IMR-90 (cell line): Measurements from ENCODE around the gene FAT2. TPM values are rescaled to one million over a fixed set of nuclear protein-coding genes. Genes with fewer than 3 reads are reported as not detected.
A peak's percentile ranks its signal among the peaks of the same experiment; 100 is the strongest.

ENCODE experiments used
- ATAC-seq: fragments of 200-7000 bp; cut with Tn5 transposase; 2 replicates; pipeline ENCODE4 v1.9.1; 2020; ENCODE audit warnings: low read depth, mild to moderate bottlenecking, moderate library complexity
- BruUV-seq: library from RNA; stranded (reverse); fragments of 400-500 nt; replicated peaks from 2 replicates; lab custom pipeline; 2021; lab: Mats Ljungman, UMichigan
- CTCF ChIA-PET: fragments of 300-600 bp; formaldehyde crosslinking; extraction: SDS; loops from one replicate; lab custom pipeline; 2021; ENCODE audit warnings: antibody characterized with exemption; lab: Yijun Ruan, JAX
- POLR2A ChIA-PET: fragments of 300-600 bp; sonication (Branson Sonifier 250); formaldehyde crosslinking; loops from one replicate; lab custom pipeline; 2022; ENCODE audit warnings: antibody characterized with exemption; ENCODE audit not compliant: unreplicated experiment; lab: Charles Lee
- DNase-seq: peaks from one replicate; pipeline ENCODE4 v3.0.0; 2013
- H2AFZ ChIP-seq: replicated peaks from 2 replicates; pipeline ENCODE3; 2013; ENCODE audit warnings: low read length, mild to moderate bottlenecking; ENCODE audit not compliant: poor library complexity
- H2AK5ac ChIP-seq: 2 replicates; pipeline ENCODE4 v1.6.1; 2013; ENCODE audit warnings: low read depth, low read length, inconsistent platforms
- H2AK9ac ChIP-seq: replicated peaks from 2 replicates; pipeline ENCODE3; 2013; ENCODE audit warnings: mild to moderate bottlenecking, low read depth, low read length, moderate library complexity; ENCODE audit not compliant: poor library complexity
- H2BK120ac ChIP-seq: 2 replicates; pipeline ENCODE4 v1.6.1; 2013; ENCODE audit warnings: low read depth, low read length, inconsistent platforms
- H2BK15ac ChIP-seq: 3 replicates; pipeline ENCODE4 v1.6.1; 2013; ENCODE audit warnings: low read depth, low read length, inconsistent platforms
- H2BK20ac ChIP-seq: 2 replicates; pipeline ENCODE4 v1.6.1; 2013; ENCODE audit warnings: low read depth, mild to moderate bottlenecking, inconsistent platforms, low read length, moderate library complexity
- H2BK5ac ChIP-seq: 2 replicates; pipeline ENCODE4 v1.6.1; 2013; ENCODE audit warnings: mild to moderate bottlenecking, low read depth, low read length, inconsistent platforms; ENCODE audit not compliant: poor library complexity, severe bottlenecking
- H3K14ac ChIP-seq: replicated peaks from 2 replicates; pipeline ENCODE4 v1.6.1; 2013; ENCODE audit warnings: low read depth, low read length, inconsistent platforms
- H3K18ac ChIP-seq: 2 replicates; pipeline ENCODE4 v1.6.1; 2013; ENCODE audit warnings: low read depth, low read length, control low read depth
- H3K23ac ChIP-seq: 2 replicates; pipeline ENCODE4 v1.6.1; 2013; ENCODE audit warnings: low read depth, low read length, inconsistent platforms
- H3K27ac ChIP-seq: 2 replicates; pipeline ENCODE4 v1.5.1; 2013; ENCODE audit warnings: mild to moderate bottlenecking, control low read depth, low read length; ENCODE audit not compliant: insufficient read depth
- H3K27me3 ChIP-seq: 2 replicates; pipeline ENCODE4 v1.6.1; 2013; ENCODE audit warnings: low read length; ENCODE audit not compliant: control insufficient read depth, insufficient read depth
- H3K36me3 ChIP-seq: 2 replicates; pipeline ENCODE4 v1.6.1; 2013; ENCODE audit warnings: low read length, mixed read lengths; ENCODE audit not compliant: control insufficient read depth, insufficient read depth
- H3K4ac ChIP-seq: 2 replicates; pipeline ENCODE4 v1.6.1; 2013; ENCODE audit warnings: low read depth, low read length, inconsistent platforms
- H3K4me1 ChIP-seq: 2 replicates; pipeline ENCODE4 v1.6.1; 2013; ENCODE audit warnings: low read length, mixed read lengths; ENCODE audit not compliant: control insufficient read depth, insufficient read depth
- H3K4me2 ChIP-seq: 2 replicates; pipeline ENCODE4 v1.6.1; 2013; ENCODE audit warnings: low read depth, mild to moderate bottlenecking, control low read depth, low read length, moderate library complexity
- H3K4me3 ChIP-seq: 2 replicates; pipeline ENCODE4 v1.5.1; 2013; ENCODE audit warnings: low read depth, mild to moderate bottlenecking, control low read depth, low read length, moderate library complexity; ENCODE audit not compliant: insufficient read depth
- H3K56ac ChIP-seq: 2 replicates; pipeline ENCODE4 v1.6.1; 2013; ENCODE audit warnings: low read length, inconsistent platforms; ENCODE audit not compliant: insufficient read depth; ENCODE audit errors: extremely low read depth
- H3K79me1 ChIP-seq, 2 experiments: 2 replicates each; pipeline ENCODE4 v1.6.1; 2013; ENCODE audit warnings: low read length in 2 of 2, inconsistent platforms in 1 of 2, low read depth in 1 of 2
- H3K9ac ChIP-seq: 2 replicates; pipeline ENCODE4 v1.6.1; 2013; ENCODE audit warnings: low read depth, low read length, control low read depth
- H3K9me1 ChIP-seq: 2 replicates; pipeline ENCODE4 v1.6.1; 2013; ENCODE audit warnings: low read length, inconsistent platforms; ENCODE audit not compliant: insufficient read depth
- H3K9me3 ChIP-seq: 2 replicates; pipeline ENCODE4 v1.6.1; 2013; ENCODE audit warnings: low read length; ENCODE audit not compliant: control insufficient read depth, insufficient read depth
- H4K20me1 ChIP-seq: 2 replicates; pipeline ENCODE4 v1.6.1; 2013; ENCODE audit warnings: low read length, inconsistent platforms; ENCODE audit not compliant: insufficient read depth
- H4K5ac ChIP-seq: 2 replicates; pipeline ENCODE4 v1.6.1; 2013; ENCODE audit warnings: mild to moderate bottlenecking, low read depth, low read length, control low read depth
- H4K8ac ChIP-seq, 2 experiments: 2 replicates each; pipeline ENCODE4 v1.6.1; 2013; ENCODE audit warnings: low read depth in 2 of 2, low read length in 2 of 2, control low read depth in 1 of 2, inconsistent platforms in 1 of 2
- H4K91ac ChIP-seq: 2 replicates; pipeline ENCODE4 v1.6.1; 2013; ENCODE audit warnings: low read depth, low read length, inconsistent platforms; ENCODE audit not compliant: insufficient read depth
- BHLHE40 ChIP-seq: fragments of 150-350 bp; IDR thresholded peaks from 2 replicates; pipeline ENCODE4 v1.6.1; 2016; ENCODE audit warnings: mild to moderate bottlenecking, low read depth, low read length
- CEBPB ChIP-seq: IDR thresholded peaks from 2 replicates; pipeline ENCODE4 v1.6.1; 2012; ENCODE audit warnings: low read depth, low read length, improper control_type of control experiment
- CHD1 ChIP-seq: IDR thresholded peaks from 2 replicates; pipeline ENCODE4 v1.6.1; 2012; ENCODE audit warnings: low read depth, low read length, improper control_type of control experiment
- ELK1 ChIP-seq: fragments of 150-350 bp; IDR thresholded peaks from 2 replicates; pipeline ENCODE4 v1.6.1; 2016; ENCODE audit warnings: low read depth, mild to moderate bottlenecking, low read length, moderate library complexity, borderline replicate concordance
- FOS ChIP-seq: fragments of 150-350 bp; IDR thresholded peaks from 2 replicates; pipeline ENCODE4 v1.6.1; 2016; ENCODE audit warnings: low read depth, low read length
- MAFK ChIP-seq: IDR thresholded peaks from 2 replicates; pipeline ENCODE4 v1.6.1; 2012; ENCODE audit warnings: low read depth, low read length, improper control_type of control experiment
- MAZ ChIP-seq: IDR thresholded peaks from 2 replicates; pipeline ENCODE4 v1.6.1; 2012; ENCODE audit warnings: low read depth, mild to moderate bottlenecking, low read length, improper control_type of control experiment, moderate library complexity, borderline replicate concordance
- MXI1 ChIP-seq: IDR thresholded peaks from 2 replicates; pipeline ENCODE4 v1.6.1; 2012; ENCODE audit warnings: low read depth, mild to moderate bottlenecking, low read length, moderate library complexity, borderline replicate concordance
- NFE2L2 ChIP-seq: fragments of 150-350 bp; IDR thresholded peaks from 2 replicates; pipeline ENCODE4 v1.6.1; 2016; ENCODE audit warnings: low read depth, mild to moderate bottlenecking, low read length
- POLR2A ChIP-seq: IDR thresholded peaks from 2 replicates; pipeline ENCODE4 v1.6.1; 2012; ENCODE audit warnings: mild to moderate bottlenecking, low read depth, low read length
- RCOR1 ChIP-seq: IDR thresholded peaks from 2 replicates; pipeline ENCODE4 v1.6.1; 2012; ENCODE audit warnings: mild to moderate bottlenecking, low read length, improper control_type of control experiment; ENCODE audit not compliant: insufficient replicate concordance
- RFX5 ChIP-seq: IDR thresholded peaks from 2 replicates; pipeline ENCODE4 v1.8.0; 2012; ENCODE audit warnings: low read depth, mild to moderate bottlenecking, low read length, moderate library complexity
- SMC3 ChIP-seq: fragments of 150-350 bp; IDR thresholded peaks from 2 replicates; pipeline ENCODE4 v1.6.1; 2016; ENCODE audit warnings: low read depth, mild to moderate bottlenecking, antibody characterized with exemption, low read length, moderate library complexity
- dilution Hi-C: fragments of 300-500 bp; cut with HindIII; formaldehyde crosslinking; loops from one replicate; pipeline ENCODE4 v1.14.3; 2018; ENCODE audit warnings: low sequenced_read_pairs; ENCODE audit not compliant: unreplicated experiment
- in situ Hi-C: fragments of 300-500 bp; cut with MboI; formaldehyde crosslinking; loops from 3 replicates; pipeline ENCODE4 v1.14.3; 2019; ENCODE audit warnings: low sequenced_read_pairs, inconsistent platforms, mixed read lengths
- intact Hi-C: fragments of 100-400 bp; cut with micrococcal nuclease; formaldehyde crosslinking; loops from 2 replicates; pipeline ENCODE4 v1.10.0; 2022
- polyA plus RNA-seq, 3 experiments: library from polyadenylated mRNA; depleted of rRNA; stranded (reverse); fragments of >200 nt; gene quantifications; 2 replicates each; pipeline ENCODE4 v1.2.3, GENCODE V29; 2012; ENCODE audit warnings: low replicate concordance in 1 of 3
- total RNA-seq: library from RNA; depleted of rRNA; stranded (reverse); fragments of >200 nt; gene quantifications from 2 replicates; pipeline ENCODE4 v1.2.3, GENCODE V29; 2012
- TF ChIP-seq, protein P1 (sequence below): conservative IDR thresholded peaks from 2 replicates; pipeline ENCODE4 v1.5.1; 2012; ENCODE audit warnings: mild to moderate bottlenecking, low read depth, low read length, improper control_type of control experiment
- TF ChIP-seq, protein P2 (sequence below): fragments of 150-350 bp; IDR thresholded peaks from 2 replicates; pipeline ENCODE4 v1.6.1; 2017; ENCODE audit warnings: mild to moderate bottlenecking, antibody characterized with exemption, low read length, low read depth

The FAT2 gene
- total and polyA plus RNA-seq, 2 of the 4 experiments (the other 2 are of a cell fraction), result under 0.01 to 0.03 TPM

DNA sequence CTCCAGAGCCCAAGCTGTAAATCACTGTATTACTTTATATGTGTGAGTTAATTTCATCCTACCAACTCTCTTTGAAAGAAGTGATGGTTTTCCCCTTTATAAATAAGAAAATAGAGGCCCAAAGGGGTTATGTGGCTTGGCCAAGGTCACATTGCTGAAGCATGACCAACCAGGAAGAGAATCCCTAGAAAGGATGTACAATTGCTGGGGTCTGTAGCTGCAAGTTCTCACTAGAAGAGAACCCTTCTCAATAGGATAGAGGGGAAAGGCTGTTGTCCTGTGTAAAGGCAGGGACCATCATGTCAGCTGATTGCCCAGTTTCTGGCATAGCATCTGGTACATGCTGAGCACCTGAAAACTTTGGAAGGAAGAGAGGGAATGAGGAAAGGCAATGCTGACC is 39.0 kb upstream of the FAT2 start:
- no peak for ATAC-seq
- Histone ChIP-seq H3K27ac (no peak overlapping the region), H4K20me1 (no peaks in the 10 kb centered on the region), H2AK9ac (no peak overlapping the region), H3K36me3 (no peaks in the 10 kb centered on the region), H3K4ac (no peak overlapping the region), H3K4me3 (no peak overlapping the region), H3K4me1 (no peaks in the 10 kb centered on the region), H3K9me3 (no peaks in the 10 kb centered on the region), H3K14ac (no peak overlapping the region), H4K8ac (no peak overlapping the region), H3K56ac (no peak overlapping the region), H4K5ac (no peak overlapping the region), H3K4me2 (no peak overlapping the region), H2BK120ac (no peak overlapping the region), H4K91ac (no peak overlapping the region), H3K23ac (peak overlapping the region; percentile 38; the same call in 1 of the 2 replicates), H2AK5ac (no peak overlapping the region; the same call in 1 of the 2 replicates), H2BK20ac (no peak overlapping the region), H2BK15ac (no peak overlapping the region), H3K27me3 (peaks cover 12% of the 10 kb centered on the region), H3K9me1 (no peaks in the 10 kb centered on the region), H2BK5ac (no peak overlapping the region), H3K79me1 (no peaks in the 10 kb centered on the region), H3K18ac (no peak overlapping the region), H3K9ac (no peak overlapping the region), H2AFZ (peak overlapping the region; percentile 41)
- in situ Hi-C loops (no loop called here), dilution Hi-C loops (no loop called here), intact Hi-C loops (no loop called here)
- peak; percentile 3 for DNase-seq
- no TSS peak for BruUV-seq
- ChIA-PET POLR2A (no interaction called here), CTCF (no interaction called here)
- no peak for TF ChIP-seq RCOR1
- no peak for TF ChIP-seq RFX5
- no peak for TF ChIP-seq MAZ
- TF ChIP-seq CHD1, result no peak
- TF ChIP-seq MXI1, result no peak
- TF ChIP-seq BHLHE40, result no peak
- TF ChIP-seq NFE2L2, result no peak
- TF ChIP-seq, protein P1, sequence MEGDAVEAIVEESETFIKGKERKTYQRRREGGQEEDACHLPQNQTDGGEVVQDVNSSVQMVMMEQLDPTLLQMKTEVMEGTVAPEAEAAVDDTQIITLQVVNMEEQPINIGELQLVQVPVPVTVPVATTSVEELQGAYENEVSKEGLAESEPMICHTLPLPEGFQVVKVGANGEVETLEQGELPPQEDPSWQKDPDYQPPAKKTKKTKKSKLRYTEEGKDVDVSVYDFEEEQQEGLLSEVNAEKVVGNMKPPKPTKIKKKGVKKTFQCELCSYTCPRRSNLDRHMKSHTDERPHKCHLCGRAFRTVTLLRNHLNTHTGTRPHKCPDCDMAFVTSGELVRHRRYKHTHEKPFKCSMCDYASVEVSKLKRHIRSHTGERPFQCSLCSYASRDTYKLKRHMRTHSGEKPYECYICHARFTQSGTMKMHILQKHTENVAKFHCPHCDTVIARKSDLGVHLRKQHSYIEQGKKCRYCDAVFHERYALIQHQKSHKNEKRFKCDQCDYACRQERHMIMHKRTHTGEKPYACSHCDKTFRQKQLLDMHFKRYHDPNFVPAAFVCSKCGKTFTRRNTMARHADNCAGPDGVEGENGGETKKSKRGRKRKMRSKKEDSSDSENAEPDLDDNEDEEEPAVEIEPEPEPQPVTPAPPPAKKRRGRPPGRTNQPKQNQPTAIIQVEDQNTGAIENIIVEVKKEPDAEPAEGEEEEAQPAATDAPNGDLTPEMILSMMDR, result no peak
- TF ChIP-seq MAFK, result no peak
- TF ChIP-seq, protein P2, sequence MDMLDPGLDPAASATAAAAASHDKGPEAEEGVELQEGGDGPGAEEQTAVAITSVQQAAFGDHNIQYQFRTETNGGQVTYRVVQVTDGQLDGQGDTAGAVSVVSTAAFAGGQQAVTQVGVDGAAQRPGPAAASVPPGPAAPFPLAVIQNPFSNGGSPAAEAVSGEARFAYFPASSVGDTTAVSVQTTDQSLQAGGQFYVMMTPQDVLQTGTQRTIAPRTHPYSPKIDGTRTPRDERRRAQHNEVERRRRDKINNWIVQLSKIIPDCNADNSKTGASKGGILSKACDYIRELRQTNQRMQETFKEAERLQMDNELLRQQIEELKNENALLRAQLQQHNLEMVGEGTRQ, result no peak
- no peak for TF ChIP-seq FOS
- no peak for TF ChIP-seq ELK1
- no peak for TF ChIP-seq POLR2A
- no peak for TF ChIP-seq SMC3
- TF ChIP-seq CEBPB, result no peak
